TTC549 (cell line): ENCODE data around the gene NEURL1B.

ENCODE experiments used
- FAIRE-seq: peaks from 2 replicates; lab custom pipeline; 2012; peaks lifted over from hg19 to GRCh38; lab: Jason Lieb, UNC

Gene NEURL1B

DNA sequence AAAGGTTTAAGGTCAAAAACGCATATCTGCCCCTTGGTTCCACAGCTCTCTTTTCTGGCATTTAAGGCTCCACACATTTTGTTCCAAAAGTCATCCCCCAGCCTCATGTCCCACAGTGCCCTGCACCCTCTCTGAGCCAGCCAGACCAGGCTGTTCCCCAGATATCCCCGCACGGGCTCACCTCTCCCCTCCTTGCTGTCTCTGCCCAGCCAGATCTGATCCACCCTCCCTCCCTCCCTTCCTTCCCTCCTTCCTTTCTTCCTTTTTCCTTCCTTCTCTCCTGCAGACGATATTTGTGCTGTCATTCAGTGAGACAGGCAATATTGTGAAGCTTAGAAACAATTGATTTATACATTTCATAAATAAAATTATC lies 92.9 kb downstream of the NEURL1B start:
- FAIRE-seq: no peak

DNA sequence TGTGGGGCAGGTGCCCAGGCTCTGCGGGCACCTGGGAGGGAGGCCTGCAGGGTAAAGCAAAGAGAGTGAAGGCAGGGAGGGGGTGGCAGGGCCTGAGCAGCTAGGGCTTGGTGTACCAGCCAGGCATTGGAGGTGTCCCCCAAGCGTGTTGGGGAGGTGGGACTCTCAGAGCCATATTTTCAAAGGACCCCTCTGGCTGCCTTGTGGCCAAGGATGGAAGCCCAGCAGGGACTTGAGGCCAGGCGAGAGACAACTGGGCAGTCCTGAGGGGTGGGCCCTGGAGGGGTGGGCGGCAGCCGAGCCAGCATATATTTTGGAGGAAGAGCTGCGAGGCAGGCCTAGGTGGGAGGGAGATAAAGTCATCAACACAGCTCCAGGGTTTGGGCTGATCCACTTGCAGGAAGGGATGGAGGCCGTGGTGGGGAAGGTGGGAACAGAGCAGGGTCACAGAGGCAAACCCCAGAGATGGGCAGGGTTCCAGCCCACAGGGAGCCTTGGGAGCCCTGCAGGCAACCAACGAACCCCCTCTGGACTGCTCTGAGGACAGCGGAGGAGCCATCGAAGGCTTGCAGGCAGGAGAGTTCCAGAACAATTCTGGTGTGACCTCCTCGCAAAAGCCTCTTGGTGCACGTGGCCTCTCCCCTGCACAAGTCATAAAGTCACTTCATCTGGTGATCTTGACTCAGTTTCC lies 94.2 kb downstream of the NEURL1B start:
- FAIRE-seq: no peak

DNA sequence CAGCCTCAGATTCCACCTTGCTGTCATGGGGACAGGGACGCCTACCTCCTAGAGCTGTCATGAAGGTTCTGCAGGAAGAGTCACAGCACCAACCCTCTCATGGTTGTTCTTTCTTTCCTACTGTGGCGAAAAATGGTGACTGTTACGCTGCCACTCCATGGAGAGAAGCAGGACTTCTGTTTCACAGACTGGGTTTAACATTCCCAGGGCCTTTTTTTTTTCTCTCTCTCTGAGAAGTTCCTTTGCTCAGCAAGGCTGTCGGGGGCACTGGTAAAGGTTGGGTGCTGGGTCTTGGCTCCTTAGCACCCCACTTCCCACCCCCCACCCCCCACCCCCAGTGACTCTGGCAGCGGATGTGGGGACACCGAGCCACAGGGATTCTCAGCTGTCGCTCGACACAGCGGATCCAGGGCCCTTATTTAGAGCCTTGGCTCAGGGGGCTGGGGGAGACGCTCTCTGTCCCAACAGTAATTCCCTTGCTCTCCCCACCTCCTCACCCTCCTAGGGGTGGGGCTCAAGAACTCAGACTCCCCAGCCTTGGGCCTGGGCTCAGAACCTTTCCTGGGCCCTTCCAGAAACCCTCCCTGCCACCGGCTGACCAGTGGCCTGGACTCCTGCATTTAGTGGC lies 95.6 kb downstream of the NEURL1B start:
- no peak for FAIRE-seq

DNA sequence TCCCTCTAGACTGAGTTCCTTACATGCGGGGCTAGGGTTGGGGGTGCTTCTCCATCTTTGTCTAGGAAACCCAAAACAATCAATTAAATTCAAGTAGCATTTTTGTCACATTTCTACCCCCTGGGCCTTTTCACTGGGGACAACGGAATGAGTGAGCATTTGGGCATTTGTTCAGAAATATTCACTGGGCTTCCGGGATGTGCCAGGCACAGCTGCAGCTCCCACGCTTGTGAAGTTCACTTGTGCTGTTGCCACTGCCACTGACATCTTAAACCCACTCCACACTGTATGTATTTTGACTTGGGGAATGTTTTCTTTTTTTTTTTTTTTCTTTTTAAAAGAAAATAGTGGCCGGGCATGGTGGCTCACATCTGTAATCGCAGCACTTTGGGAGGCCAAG lies 98.3 kb downstream of the NEURL1B start:
- FAIRE-seq: no peak

DNA sequence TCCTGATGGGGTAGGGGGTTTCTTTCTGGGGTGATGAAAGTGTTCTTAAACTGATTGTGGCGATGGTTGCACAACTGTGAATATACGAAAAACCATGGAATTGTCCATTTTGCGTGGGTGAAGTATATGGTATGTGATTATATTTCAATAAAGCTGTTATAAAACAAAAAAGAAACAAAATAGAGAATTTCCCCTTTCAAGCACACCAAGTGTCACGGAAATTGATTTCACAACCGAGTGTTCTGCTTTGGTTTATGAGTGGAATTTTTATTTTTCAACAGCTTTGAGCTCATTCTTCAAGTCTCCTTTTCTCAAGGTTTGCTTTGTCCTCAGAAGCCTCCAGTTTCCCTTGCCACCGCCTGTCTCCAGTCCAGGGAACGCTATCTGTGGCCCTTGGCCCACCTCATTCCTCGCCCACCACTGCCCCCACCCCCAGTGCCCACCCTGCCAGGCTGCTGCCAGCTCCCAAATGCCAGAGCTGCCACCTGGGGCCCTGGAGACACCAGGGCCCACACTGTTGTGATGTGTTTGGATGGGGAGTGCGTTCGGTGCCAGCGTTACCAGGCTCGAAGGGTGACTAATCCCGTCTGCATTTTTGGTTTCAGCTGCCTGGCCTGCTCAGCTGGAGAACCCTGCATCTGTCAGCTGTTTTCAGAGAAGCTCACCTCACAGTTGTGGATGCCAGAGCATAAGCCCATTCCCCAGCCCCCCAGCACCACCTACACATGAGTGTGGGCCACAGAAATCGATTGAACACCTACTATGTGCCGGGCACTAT lies 99.6 kb downstream of the NEURL1B start:
- FAIRE-seq: no peak
